Measurements from ENCODE around the gene LKAAEAR1.

DNA sequence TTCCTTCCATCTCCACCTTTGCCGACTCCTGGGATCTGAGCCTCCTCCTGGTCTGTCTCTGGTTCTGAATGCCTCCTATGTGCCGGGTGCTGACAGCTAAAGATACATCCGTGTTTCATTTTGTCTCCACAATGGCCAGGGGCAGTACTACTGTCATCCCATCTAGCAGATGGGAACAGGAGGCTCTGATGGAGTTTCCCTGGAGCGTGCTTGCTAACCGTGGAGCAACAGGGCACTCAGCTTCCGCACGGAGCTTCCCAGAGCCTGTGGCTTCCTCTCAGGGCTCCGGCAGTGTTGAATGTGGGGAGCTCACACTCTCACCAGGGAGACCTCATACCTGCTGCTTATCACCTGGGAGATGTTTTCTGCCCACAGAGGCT, 35.1 kb upstream of the LKAAEAR1 start:
- no peak for TF ChIP-seq POLR2A (IDR thresholded peaks at IDR 0.05)
- TF ChIP-seq CTCF (IDR thresholded peaks at IDR 0.05): no peak

Measured in body of pancreas (tissue), 4 donors.